GM19351 (cell line): Measurements from ENCODE around the gene DIP2C.

Source experiments
- ATAC-seq: cut with Tn5 transposase; IDR thresholded peaks from one replicate; pipeline ENCODE4 v1.9.1; 2021; ENCODE audit warnings: mild to moderate bottlenecking, moderate library complexity; ENCODE audit not compliant: unreplicated experiment

DIP2C gene

DNA sequence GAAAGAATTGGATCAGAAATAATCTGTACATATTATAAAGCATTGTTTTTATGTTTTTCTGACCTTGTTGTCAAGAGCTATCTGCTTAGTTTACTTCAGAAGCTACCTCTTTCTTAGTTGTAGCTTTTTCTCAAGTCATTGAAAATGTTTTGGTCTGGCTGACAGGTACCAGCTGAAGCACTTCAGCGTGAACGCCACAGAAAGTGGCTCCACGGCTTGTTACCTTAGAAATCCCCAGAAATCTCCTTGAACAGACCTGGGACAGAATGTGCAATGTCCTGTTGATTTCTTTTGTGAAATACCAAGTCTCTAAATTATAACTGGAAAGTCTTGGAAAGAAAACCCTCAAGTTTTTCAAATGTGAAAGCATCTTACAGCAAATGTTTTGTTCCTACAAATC lies 457.4 kb downstream of the DIP2C start:
- ATAC-seq, result no peak

GRCh38 chr10:230758-231157 lies 458.7 kb downstream of the DIP2C start:
- no peak for ATAC-seq

GRCh38 chr10:228366-228765 lies 461.1 kb downstream of the DIP2C start:
- ATAC-seq, result no peak

DNA sequence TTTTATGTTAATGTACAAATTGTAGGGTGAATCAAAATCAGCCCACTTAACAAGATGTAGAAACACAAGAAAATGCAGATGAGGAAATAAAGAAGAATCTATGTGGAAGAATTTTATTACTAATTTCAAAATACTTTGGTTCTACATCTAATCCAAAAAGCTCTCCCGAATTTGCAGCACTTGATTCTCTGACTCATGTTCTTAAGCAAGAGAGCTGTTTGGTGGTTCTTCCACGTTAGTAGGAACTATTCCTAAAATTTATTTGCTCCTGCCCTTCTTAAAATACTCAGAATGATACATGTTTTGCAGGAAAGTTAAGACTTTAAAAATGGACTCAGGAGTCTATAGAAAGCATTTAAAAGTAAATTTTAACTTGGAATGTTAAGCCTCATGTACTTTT lies 462.5 kb downstream of the DIP2C start:
- no peak for ATAC-seq

DNA sequence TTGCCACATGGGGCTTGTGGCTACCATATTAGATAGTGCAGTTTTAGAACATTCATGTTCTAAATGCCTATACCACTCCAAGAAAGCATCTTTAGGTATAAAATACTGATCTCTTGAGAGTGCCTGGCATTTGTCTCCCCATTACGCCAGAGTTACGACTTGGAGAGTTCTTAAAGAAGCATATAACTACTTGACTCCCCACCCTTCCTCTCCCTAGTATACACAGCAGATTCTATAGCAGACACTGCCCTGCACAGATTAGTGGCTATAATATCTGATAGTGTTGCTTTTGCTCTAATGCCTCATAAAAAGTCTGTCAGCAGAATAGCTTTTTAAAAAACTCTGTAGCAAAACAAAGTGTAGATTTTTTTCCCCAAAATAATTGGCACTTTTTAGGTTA lies 463.4 kb downstream of the DIP2C start:
- no peak for ATAC-seq

GRCh38 chr10:224571-224970 lies 464.9 kb downstream of the DIP2C start:
- ATAC-seq, result peak; percentile 77
